Measurements from ENCODE around the gene ACVRL1. TPM values are rescaled to one million over a fixed set of nuclear protein-coding genes. Genes with fewer than 3 reads are reported as not detected.

The ACVRL1 gene
- total RNA-seq, 2 donors from 2014 or later: 188 to 214 TPM

DNA sequence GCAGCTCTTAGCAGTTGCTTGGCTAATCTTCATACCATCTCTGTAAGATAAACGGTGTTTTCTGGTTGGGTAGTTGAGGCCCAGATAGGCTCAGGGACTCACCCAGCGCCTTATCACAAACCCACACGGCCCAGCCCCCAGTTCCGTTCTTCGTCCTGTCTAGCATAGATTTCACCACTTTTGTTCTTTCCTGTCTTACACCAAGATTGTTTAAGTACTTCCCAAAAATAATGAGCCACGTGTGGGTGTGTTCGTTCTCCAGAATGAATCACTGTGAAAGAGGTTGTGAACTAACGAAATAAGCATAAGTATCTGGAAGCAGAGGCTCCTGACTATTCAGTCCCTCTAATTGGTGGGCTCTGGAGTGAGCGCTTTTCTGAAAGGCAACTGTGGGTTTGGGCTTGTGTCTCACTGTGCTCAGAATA is 65.6 kb downstream of the ACVRL1 start:
- peak in 1 of 2 donors; percentile 27 for DNase-seq
- intact Hi-C loops (cut with DNase I, micrococcal nuclease): no loop called here
- ATAC-seq: no peak

Other genes starting within 250 kb of the ACVRL1 start
- gene FIGNL2, start 58.8 kb upstream of the ACVRL1 start, total RNA-seq: under 1 TPM; 0.24 to 0.36 TPM
- not detected for gene ANKRD33, start 19.4 kb upstream of the ACVRL1 start, total RNA-seq
- gene ACVR1B, start 44.2 kb downstream of the ACVRL1 start, total RNA-seq: 10 to 100 TPM; 67.6 to 84.7 TPM
- 10 to 100 TPM in 1 of 2 donors, 1 to 10 TPM in 1; 9.0 to 10.7 TPM for gene TAMALIN, start 99.4 kb downstream of the ACVRL1 start, total RNA-seq
- 100 to 1,000 TPM in 1 of 2 donors, 10 to 100 TPM in 1; 37.7 to 182 TPM for gene NR4A1, start 143.9 kb downstream of the ACVRL1 start, total RNA-seq
- 10 to 100 TPM; 35.0 to 36.3 TPM for gene ATG101, start 162.5 kb downstream of the ACVRL1 start, total RNA-seq
- gene SMIM41, start 172.2 kb downstream of the ACVRL1 start, total RNA-seq: under 1 TPM in 1 of 2 donors, not detected in 1; 0.31 TPM